ENCODE data around the gene MCF2L. TPM values are rescaled to one million over a fixed set of nuclear protein-coding genes. Genes with fewer than 3 reads are reported as not detected.

MCF2L gene
- polyA plus RNA-seq, 2 of the 4 experiments (the other 2 are of a cell fraction), result 0.36 to 0.92 TPM

DNA sequence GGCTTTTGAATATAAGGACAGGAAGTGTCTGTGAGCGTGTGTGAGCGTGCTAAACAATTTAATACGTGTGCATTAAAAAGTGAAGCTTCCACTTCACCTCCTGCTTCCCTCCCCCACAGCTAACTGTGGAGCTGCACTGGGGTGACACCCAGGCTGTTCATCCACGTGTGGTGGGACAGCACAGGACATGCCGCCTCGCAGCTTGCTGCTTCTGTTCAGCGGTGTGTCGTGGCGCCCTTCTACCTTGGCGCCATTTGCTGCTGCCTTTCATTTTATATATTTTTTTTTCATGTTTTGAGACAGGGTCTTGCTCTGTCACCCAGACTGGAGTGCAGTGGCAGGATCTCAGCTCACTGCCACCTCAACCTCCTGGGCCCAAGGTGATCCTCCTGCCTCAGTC lies 63.3 kb downstream of the MCF2L start:
- 89% methylated on average over 10 of the region's 10 CpGs for WGBS (ENCODE audit: missing lambda C conversion rate)
- Histone ChIP-seq H3K9me3 (no peaks in the 10 kb centered on the region), H3K4me2 (no peak overlapping the region), H3K4me1 (no peaks in the 10 kb centered on the region), H3K27ac (no peak overlapping the region), H3K4me3 (no peak overlapping the region)
- ChIA-PET CTCF (interaction anchor here (0.8 to 1.9 kb wide), 3 partner anchors 25 to 361 kb away, joined by 3 to 5 read pairs (median 3); no protein-coding TSS in a partner anchor), POLR2A (no interaction called here)
- TF ChIP-seq KDM1A (IDR thresholded peaks at IDR 0.05; ENCODE audit: low read depth), result no peak
- no peak for TF ChIP-seq TP53 (CRISPR knock-in tag; IDR thresholded peaks at IDR 0.05)
- TF ChIP-seq RFX5 (IDR thresholded peaks at IDR 0.05), result no peak
- no peak for TF ChIP-seq POLR2A (IDR thresholded peaks at IDR 0.05; ENCODE audit: low read length)
- TF ChIP-seq, protein P1, sequence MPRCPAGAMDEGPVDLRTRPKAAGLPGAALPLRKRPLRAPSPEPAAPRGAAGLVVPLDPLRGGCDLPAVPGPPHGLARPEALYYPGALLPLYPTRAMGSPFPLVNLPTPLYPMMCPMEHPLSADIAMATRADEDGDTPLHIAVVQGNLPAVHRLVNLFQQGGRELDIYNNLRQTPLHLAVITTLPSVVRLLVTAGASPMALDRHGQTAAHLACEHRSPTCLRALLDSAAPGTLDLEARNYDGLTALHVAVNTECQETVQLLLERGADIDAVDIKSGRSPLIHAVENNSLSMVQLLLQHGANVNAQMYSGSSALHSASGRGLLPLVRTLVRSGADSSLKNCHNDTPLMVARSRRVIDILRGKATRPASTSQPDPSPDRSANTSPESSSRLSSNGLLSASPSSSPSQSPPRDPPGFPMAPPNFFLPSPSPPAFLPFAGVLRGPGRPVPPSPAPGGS (IDR thresholded peaks at IDR 0.05), result no peak
- TF ChIP-seq, protein P2, sequence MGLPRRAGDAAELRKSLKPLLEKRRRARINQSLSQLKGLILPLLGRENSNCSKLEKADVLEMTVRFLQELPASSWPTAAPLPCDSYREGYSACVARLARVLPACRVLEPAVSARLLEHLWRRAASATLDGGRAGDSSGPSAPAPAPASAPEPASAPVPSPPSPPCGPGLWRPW (IDR thresholded peaks at IDR 0.05), result no peak
- no peak for TF ChIP-seq MAFK (IDR thresholded peaks at IDR 0.05; ENCODE audit: partially characterized antibody)
- TF ChIP-seq PHF8 (IDR thresholded peaks at IDR 0.05; ENCODE audit: borderline replicate concordance, low read depth), result no peak
- TF ChIP-seq MAZ (IDR thresholded peaks at IDR 0.05; ENCODE audit: borderline replicate concordance, low read depth, low read length), result no peak
- no peak for TF ChIP-seq EHMT2 (IDR thresholded peaks at IDR 0.05; ENCODE audit: low read depth)
- no peak for TF ChIP-seq POLR2AphosphoS2 (conservative IDR thresholded peaks at IDR 0.05; ENCODE audit: low read length)
- TF ChIP-seq HOXB13 (CRISPR knock-in tag; IDR thresholded peaks at IDR 0.05; ENCODE audit: low read depth), result no peak
- no peak for TF ChIP-seq FOXS1 (CRISPR knock-in tag; IDR thresholded peaks at IDR 0.05)
- TF ChIP-seq CBX8 (IDR thresholded peaks at IDR 0.05), result no peak
- TF ChIP-seq NR3C1 (IDR thresholded peaks at IDR 0.05), result no peak
- no peak for TF ChIP-seq SMC3 (IDR thresholded peaks at IDR 0.05)
- TF ChIP-seq, protein P3, sequence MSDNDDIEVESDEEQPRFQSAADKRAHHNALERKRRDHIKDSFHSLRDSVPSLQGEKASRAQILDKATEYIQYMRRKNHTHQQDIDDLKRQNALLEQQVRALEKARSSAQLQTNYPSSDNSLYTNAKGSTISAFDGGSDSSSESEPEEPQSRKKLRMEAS (IDR thresholded peaks at IDR 0.05), result no peak
- DNase-seq (ENCODE audit: low read depth in 1 of 2, low spot score in 1 of 2) (no peak), FAIRE-seq (no peak), ATAC-seq (no peak)

DNA sequence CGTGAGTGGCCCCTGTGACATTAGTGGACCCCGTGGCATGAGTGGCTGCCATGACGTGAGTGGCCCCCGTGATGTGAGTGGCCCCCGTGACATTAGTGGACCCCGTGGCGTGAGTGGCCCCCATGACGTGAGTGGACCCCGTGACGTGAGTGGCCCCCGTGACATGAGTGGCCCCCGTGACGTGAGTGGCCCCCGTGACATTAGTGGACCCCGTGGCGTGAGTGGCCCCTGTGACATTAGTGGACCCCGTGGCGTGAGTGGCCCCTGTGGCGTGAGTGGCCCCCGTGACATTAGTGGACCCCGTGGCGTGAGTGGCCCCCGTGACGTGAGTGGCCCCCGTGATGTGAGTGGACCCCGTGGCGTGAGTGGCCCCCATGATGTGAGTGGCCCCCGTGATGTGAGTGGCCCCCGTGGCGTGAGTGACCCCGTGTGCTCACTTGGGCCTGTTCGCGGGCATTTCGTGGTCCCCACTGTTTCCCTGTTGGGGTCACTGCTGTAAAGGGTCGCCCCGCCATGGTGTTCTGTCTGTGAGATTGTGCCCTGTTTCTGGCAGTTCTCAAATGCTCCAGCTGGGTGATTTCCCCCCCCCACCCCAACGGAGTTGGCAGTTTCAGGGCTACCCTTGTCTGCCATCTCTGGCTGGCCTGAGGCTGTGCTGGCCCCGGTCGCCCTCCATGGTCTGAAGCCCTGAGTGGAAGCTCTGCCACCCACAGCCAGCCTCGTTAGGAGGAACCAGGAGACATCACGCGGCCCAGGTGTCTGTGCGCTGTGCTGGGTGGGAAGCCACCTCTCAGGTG lies 64.2 kb downstream of the MCF2L start:
- 90% methylated on average over 11 of the region's 43 CpGs for WGBS (ENCODE audit: missing lambda C conversion rate)
- ATAC-seq, result no peak
- no peak for FAIRE-seq
- Histone ChIP-seq H3K4me2 (no peak overlapping the region), H3K9me3 (no peaks in the 10 kb centered on the region), H3K4me1 (no peaks in the 10 kb centered on the region), H3K4me3 (no peak overlapping the region), H3K27ac (no peak overlapping the region)
- no peak for DNase-seq (ENCODE audit: low read depth in 1 of 2, low spot score in 1 of 2)
- POLR2A ChIA-PET, result no interaction called here
- TF ChIP-seq, protein P4, sequence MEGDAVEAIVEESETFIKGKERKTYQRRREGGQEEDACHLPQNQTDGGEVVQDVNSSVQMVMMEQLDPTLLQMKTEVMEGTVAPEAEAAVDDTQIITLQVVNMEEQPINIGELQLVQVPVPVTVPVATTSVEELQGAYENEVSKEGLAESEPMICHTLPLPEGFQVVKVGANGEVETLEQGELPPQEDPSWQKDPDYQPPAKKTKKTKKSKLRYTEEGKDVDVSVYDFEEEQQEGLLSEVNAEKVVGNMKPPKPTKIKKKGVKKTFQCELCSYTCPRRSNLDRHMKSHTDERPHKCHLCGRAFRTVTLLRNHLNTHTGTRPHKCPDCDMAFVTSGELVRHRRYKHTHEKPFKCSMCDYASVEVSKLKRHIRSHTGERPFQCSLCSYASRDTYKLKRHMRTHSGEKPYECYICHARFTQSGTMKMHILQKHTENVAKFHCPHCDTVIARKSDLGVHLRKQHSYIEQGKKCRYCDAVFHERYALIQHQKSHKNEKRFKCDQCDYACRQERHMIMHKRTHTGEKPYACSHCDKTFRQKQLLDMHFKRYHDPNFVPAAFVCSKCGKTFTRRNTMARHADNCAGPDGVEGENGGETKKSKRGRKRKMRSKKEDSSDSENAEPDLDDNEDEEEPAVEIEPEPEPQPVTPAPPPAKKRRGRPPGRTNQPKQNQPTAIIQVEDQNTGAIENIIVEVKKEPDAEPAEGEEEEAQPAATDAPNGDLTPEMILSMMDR (IDR thresholded peaks at IDR 0.05), result no peak
- TF ChIP-seq HOXB13 (CRISPR knock-in tag; IDR thresholded peaks at IDR 0.05; ENCODE audit: low read depth) (no peak), HOXA7 (CRISPR knock-in tag; IDR thresholded peaks at IDR 0.05) (no peak), MAZ (IDR thresholded peaks at IDR 0.05; ENCODE audit: borderline replicate concordance, low read depth, low read length) (no peak), EHF (CRISPR knock-in tag; IDR thresholded peaks at IDR 0.05) (no peak), CBX8 (IDR thresholded peaks at IDR 0.05) (no peak), ZNF302 (CRISPR knock-in tag; IDR thresholded peaks at IDR 0.05) (no peak), NFE2L2 (conservative IDR thresholded peaks at IDR 0.05; ENCODE audit: low read length) (no peak), GATA3 (IDR thresholded peaks at IDR 0.05; ENCODE audit: borderline replicate concordance) (no peak), MAFK (IDR thresholded peaks at IDR 0.05; ENCODE audit: partially characterized antibody) (no peak), EP300 (IDR thresholded peaks at IDR 0.05) (no peak), ZC3H11A (IDR thresholded peaks at IDR 0.05) (no peak), ESRRA (IDR thresholded peaks at IDR 0.05; ENCODE audit: borderline replicate concordance, low read length) (no peak), ZSCAN20 (CRISPR knock-in tag; IDR thresholded peaks at IDR 0.05) (no peak), RFX5 (IDR thresholded peaks at IDR 0.05) (no peak)
- TF ChIP-seq, protein P5, sequence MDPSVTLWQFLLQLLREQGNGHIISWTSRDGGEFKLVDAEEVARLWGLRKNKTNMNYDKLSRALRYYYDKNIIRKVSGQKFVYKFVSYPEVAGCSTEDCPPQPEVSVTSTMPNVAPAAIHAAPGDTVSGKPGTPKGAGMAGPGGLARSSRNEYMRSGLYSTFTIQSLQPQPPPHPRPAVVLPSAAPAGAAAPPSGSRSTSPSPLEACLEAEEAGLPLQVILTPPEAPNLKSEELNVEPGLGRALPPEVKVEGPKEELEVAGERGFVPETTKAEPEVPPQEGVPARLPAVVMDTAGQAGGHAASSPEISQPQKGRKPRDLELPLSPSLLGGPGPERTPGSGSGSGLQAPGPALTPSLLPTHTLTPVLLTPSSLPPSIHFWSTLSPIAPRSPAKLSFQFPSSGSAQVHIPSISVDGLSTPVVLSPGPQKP (IDR thresholded peaks at IDR 0.05; ENCODE audit: low read depth, low read length), result no peak
- TF ChIP-seq, protein P3 (IDR thresholded peaks at IDR 0.05), result no peak
- TF ChIP-seq, protein P2 (IDR thresholded peaks at IDR 0.05), result no peak
- CTCF ChIA-PET, result interaction anchor here (1.0 to 1.9 kb wide), 4 partner anchors 26 to 340 kb away, joined by 3 to 6 read pairs (median 4); no protein-coding TSS in a partner anchor

All from A549 (cell line).